NAMALWA (cell line): ENCODE results near the gene SENP5.
"Not testable (repeated sequence)": the region's sequence is repeated elsewhere in the genome, so short reads cannot be mapped to it uniquely, and the experiment has no call there.

Experiments used
- DNase-seq: peaks from one replicate; pipeline ENCODE4 v3.0.0-alpha.2; 2015; ENCODE audit warnings: low spot score

SENP5 gene, protein sequence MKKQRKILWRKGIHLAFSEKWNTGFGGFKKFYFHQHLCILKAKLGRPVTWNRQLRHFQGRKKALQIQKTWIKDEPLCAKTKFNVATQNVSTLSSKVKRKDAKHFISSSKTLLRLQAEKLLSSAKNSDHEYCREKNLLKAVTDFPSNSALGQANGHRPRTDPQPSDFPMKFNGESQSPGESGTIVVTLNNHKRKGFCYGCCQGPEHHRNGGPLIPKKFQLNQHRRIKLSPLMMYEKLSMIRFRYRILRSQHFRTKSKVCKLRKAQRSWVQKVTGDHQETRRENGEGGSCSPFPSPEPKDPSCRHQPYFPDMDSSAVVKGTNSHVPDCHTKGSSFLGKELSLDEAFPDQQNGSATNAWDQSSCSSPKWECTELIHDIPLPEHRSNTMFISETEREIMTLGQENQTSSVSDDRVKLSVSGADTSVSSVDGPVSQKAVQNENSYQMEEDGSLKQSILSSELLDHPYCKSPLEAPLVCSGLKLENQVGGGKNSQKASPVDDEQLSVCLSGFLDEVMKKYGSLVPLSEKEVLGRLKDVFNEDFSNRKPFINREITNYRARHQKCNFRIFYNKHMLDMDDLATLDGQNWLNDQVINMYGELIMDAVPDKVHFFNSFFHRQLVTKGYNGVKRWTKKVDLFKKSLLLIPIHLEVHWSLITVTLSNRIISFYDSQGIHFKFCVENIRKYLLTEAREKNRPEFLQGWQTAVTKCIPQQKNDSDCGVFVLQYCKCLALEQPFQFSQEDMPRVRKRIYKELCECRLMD

DNA sequence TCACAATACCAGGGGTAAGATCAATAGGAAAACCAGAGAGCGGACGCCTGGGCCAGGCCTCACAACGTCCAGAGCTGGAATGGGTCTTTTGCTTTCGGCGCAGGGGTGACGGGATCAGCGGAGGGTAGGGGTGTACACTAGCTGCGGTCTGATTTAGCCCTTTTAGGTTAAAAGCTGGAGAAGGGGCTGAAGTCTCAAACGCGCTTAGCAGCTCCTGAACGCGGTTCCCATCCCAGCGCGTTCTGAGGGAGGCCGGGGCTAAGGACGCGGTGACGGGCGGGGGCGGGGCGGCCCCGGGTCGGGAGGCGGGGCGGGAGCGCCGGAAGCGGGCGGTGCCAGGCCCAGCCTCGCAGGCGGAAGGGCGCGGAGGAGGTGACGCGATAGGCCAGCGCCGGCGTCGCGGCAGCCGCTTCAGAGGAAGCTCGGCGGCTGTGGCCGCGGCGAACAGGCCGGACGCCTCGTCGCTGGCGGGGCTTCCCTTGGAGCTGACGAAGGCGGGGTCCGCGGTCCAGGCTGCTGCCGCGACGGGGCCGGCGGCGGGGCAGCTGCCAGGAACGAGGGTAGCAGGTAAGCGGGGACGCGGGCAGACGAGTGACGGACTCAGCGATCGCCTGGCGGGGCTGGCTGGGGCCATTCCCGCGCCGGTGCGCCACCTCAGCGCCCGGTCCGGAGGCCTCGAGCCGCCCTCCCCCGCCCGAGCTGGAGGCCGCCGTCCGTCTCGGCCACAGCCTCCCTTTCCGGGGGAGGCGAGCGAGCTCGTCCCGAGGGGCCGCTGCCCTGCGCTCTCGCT is at the start of gene SENP5:
SENP5 (plus strand) TSS at position 414 of the 790 bp plus-strand sequence. CDS start 17,262 bp downstream, outside the sequence.
- peak; percentile 90 for DNase-seq

- DNase-seq = no peak
Observed at GRCh38 chr3:196821806-196822355, 45.8 kb upstream of the SENP5 start.

GRCh38 chr3:196829651-196830050 is 38.1 kb upstream of the SENP5 start:
- not testable (repeated sequence) for DNase-seq

GRCh38 chr3:196835086-196835485 is 32.6 kb upstream of the SENP5 start:
- DNase-seq = no peak

DNA sequence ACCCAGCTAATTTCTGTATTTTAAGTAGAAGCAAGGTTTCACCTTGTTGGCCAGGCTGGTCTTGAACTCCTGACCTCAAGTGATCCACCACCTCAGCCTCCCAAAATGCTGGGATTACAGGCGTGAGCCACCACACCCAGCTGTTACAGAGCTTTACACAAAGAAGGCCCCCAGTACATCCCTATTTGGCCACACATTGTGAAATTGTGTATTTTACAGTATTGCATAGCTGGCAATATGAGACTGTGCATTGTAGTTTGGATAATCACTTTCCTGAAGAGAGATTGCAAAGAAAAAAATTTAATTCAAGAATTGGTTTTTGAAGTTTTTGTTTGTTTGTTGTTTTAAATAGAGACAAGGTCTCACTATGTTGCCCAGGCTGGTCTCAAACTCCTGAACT is 31.1 kb upstream of the SENP5 start:
- DNase-seq = not testable (repeated sequence)

DNA sequence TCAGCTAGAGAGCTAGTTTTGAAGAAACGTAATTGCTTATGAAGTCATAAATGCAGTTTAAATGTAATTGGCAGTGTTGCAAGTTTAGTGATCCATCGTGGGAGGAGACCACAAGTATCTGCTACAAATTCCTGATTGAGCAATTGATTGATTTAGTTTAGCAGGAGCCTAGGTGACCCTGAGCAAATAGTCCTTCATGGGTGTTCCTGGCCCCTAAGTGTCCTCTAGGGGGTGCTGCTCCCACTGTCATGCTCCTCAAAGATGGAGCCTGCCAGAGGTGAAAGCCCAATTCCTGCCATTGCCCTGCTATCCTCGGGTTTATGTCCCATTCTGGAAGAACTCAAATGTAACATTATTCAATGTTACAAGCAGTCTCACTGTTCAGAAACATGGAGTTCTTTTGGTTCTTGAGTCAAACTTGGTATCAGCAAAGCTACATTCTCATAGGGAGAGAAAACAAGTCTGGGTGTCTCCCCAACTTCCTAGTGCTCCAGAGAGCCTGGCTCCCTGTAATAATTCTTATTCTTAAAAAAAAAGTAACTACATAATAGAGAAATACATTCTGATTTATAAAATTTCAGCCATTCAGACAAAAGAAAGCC is 29.8 kb upstream of the SENP5 start:
- peak; percentile 74 for DNase-seq

DNA sequence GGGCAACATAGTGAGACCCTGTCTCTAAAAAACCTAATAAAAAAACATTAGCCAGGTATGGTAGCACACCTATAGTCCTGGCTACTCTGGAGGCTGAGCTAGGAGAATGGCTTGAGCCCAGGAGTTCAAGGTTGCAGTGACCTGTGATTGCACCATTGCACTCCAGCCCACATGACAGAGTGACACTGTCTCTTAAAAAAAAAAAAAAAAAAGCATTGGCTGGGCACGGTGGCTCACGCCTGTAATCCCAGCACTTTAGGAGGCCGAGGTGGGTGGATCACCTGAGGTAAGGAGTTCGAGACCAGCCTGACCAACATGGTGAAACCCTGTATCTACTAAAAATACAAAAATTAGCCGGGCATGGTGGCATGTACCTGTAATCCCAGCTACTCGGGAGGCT is 28.4 kb upstream of the SENP5 start:
- not testable (repeated sequence) for DNase-seq

DNA sequence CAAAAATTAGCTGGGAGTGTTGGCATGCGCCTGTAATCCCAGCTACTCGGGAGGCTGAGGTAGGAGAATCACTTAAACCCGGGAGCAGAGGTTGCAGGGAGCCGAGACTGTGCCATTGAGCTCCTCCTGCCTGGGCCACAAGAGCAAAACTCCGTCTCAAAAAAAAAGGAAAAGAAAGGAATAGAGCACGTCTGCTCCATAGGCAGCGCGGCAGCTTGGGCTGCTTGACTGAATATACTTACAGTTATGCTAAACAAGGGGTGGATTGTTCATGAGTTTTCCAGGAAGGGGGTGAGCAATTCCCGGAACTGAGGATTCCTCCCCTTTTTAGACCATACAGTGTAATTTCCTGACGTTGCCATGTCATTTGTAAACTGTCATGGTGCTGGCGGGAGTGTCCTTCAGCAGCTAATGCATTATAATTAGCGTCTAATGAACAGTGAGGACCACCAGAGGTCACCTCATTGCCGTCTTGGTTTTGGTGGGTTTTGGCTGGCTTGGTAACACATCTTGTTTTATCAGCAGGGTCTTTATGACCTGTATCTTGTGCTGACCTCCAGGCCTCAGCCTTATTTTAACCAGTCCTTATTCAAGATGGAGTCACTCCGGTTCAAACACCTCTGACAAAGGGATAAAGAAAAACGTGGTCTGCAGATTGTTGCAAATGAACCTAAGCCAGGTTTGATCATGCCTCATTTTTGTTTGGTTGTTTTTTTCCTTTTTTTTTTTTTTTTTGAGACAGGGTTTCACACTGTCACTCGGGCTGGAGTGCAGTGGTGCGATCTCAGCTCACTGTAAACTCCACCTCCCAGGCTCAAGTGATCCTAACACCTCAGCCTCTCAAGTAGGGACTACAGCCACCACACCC is 24.9 kb upstream of the SENP5 start:
- peak; percentile 33 for DNase-seq

DNA sequence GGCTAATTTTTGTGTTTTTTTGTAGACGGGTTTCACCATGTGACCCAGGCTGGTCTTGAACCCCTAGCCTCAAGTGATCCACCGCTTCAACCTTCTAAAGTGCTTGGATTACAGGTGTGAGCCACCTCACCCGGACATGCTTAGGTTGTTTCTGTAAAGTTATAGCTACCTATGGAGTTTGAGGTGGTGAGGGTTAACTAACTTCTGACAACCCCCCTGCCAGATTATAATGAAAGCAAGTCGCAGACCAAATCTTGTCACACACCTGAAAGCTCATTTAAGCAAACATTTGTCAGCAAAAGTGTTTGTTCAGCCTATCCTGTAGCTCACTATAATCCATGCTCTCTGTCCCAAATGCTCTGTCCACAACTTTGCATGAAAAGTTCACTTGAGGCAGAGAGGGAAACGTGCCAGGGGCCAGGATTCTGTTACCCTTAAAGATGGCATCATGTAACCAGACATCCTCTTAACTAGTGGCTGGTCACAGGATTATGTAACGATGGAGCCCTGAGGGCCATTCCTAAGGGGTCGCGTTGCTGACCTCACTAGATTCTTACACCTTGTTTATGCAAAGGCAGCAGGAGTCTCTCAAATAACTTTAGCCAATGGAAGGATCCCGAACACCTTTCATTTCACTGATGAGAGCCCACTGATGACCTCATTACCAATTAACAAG is 24.1 kb upstream of the SENP5 start:
- no peak for DNase-seq

DNA sequence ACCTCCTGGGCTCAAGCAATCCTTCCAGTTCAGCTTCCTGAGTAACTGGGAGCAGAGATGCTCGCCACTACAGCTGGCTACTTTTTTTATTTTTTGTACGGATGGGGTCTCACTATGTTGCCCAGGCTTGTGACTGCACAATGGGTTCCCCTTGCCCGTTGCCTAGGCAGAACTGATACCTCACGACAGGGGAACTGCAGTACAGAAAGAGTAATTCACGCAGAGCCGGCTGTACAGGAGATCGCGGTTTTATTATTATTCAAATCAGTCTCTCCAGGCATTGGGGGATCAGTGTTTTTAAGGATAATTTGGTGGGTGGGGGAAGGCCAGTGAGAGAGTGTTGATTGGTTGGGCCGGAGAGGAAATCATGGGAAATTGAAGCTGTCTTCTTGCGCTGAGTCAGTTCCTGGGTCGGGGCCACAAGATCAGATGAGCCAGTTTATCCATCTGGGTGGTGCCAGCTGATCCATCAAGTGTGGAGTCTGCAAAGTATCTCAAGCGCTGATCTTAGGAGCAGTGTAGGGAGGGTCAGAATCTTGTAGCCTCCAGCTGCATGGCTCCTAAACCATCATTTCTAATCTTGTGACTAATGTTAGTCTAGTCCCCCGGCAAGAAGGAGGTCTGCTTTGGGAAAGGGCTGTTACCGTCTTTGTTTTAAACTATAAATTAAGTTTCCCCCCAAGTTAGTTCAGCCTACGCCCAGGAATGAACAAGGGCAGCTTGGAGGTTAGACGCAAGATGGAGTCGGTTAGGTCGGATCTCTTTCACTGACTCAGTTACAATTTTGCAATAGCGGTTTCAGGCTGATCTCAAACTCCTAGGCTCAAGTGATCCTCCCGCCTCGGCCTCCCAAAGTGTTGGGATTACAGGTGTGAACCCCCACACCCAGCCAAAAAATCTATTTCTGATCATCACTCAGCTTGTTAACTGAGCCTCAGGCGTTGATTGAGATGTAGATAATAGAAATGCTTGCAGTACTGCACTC is 23.2 kb upstream of the SENP5 start:
- not testable (repeated sequence) for DNase-seq

DNA sequence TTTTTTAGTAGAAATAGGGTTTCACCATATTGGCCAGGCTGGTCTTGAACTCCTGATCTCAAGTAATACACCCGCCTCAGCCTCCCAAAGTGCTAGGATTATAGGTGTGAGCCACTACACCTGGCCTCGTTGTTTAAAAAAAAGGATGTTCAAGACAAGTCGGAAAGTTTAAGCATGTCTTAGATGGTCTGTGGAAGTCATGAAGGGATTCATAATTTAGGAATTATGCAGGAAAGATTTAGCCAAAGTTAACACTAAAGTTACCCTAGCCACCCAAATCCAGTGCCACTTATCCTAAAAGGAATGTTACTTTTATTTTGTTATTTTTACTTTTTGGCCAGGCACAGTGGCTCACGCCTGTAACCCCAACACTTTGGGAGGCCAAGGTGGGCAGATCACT is 19.3 kb upstream of the SENP5 start:
- not testable (repeated sequence) for DNase-seq

DNA sequence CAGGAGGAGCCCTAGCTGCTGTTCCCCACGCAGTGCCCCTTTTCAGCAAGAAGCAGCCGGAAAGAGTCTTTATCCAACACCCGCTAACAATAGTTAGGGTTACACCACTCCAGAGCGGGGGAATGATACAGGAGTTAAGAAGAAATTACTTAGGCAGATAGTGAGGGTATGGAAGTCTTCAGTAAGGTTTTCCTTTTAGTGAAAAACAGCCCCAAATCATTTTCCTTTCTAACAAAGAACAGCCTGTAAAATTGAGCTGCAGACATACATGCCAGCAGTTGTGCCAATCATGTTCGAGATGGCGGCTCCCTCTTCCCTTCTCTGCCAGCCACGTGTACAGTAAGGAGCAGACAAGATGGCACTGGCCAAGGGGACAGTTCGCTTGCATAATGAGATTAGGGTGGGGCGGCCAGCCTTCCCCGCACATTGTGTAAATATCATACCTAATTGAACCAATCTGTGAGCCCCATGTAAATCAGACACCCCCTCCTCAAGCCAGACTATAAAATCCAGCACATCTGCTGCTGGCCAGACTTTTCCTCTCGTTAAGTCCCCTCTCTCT is 18.5 kb upstream of the SENP5 start:
- DNase-seq = no peak

DNA sequence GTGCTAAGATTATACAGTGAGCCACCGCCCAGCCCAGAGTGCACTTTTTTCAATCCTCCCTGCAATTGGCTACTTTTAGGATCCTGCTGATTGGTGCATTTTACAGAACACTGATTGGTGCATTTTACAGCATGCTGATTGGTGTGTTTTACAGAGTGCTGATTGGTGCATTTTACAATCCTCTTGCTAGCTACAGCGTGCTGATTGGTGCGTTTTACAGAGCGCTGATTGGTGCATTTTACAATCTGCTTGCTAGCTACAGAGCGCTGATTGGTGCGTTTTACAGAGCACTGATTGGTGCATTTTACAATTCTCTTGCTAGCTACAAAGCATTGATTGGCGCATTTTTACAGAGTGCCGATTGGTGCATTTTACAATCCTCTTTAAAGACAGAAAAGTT is 4.7 kb upstream of the SENP5 start:
- peak; percentile 59 for DNase-seq

DNA sequence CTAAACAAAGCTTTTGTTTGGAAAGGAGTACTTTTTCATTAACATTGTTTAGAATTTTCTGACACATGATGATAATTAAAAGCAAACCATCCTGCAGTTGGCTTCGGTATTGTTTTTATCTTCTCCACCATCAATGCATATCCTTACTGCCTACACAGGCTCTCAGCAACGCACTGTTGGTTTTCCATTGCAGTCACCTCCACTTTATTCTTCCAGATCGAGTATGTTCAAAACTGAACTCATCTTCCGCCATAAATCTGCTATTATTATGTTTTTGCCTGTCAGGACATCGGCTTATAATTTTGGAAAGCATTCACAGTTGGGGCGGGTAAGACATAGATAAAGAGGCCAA is 589 bp upstream of the SENP5 start:
- DNase-seq = no peak

DNA sequence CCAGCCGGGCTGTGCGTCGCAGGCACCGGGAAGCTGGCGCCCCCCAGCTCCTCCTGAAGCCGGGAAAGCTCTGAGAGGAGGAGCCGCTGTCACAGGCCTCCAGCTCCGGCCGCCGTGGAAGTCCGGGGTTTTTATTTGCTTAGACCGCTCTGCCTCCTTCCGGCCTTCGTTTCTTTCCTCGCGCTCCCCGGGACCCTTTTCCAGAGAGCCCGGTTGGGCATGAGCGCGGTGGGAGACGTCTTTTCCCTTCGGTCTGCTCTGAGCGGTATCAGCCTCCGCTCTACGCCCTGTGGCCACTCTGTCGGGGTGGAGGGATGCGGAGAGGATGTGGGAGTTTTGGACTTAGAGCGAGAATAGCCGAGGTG is 559 bp downstream of the SENP5 start:
- peak; percentile 53 for DNase-seq

- DNase-seq = no peak
Observed at GRCh38 chr3:196872316-196872715, 4.6 kb downstream of the SENP5 start.

- DNase-seq = not testable (repeated sequence)
Observed at GRCh38 chr3:196874511-196875094, 6.9 kb downstream of the SENP5 start.

DNA sequence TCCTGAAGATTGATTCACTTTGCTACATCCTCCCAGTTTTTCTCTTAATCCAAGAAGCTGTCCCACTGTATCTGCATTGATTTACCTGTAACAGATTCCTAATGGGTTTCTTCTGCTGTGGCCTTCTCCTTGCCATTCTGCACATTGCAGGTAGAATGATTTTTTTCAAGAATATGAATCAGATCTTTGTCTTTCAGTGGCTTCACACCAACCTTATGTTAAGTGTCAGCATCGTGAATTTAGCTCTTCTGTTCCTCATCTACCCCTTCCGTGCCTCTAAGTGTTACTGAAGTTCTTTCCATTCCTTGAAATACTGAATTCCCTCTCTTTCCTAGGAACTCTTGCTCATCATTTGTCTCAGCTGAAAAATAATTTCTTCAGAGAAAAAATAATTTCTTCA is 7.5 kb downstream of the SENP5 start:
- no peak for DNase-seq
